Pancreas (tissue), 10 donors: Measurements from ENCODE around the gene RXFP4. TPM values are rescaled to one million over a fixed set of nuclear protein-coding genes. Genes with fewer than 3 reads are reported as not detected.

ENCODE experiments used
- ATAC-seq, 4 donors: fragments of 200-7000 bp; cut with Tn5 transposase; one replicate each; pipeline versions ENCODE4 v1.8.0 to v1.9.1; 2020; ENCODE audit warnings: mild to moderate bottlenecking in 4 of 4, moderate library complexity in 4 of 4
- DNase-seq, 6 donors: peaks; one replicate each; pipeline ENCODE4 v3.0.0-alpha.2; 2020
- FAIRE-seq: peaks from 2 replicates; lab custom pipeline; 2012; peaks lifted over from hg19 to GRCh38; lab: Jason Lieb, UNC
- H3K27ac ChIP-seq, 4 donors: fragments of 200-600 bp; sonication (generic); 1 replicate in 3 of 4; 2 replicates in 1 of 4; pipeline versions ENCODE4 v1.5.0 to v1.8.0; 2020
- H3K27me3 ChIP-seq, 4 donors: fragments of 200-600 bp; one replicate each; pipeline ENCODE4 v1.8.0; 2021
- H3K36me3 ChIP-seq, 3 donors: fragments of 200-600 bp; sonication (generic) in 1 of 3; one replicate each; pipeline versions ENCODE4 v1.5.0 to v1.8.0; 2020 to 2021
- H3K4me1 ChIP-seq, 3 donors: fragments of 200-600 bp; one replicate each; pipeline ENCODE4 v1.8.0; 2021
- H3K4me3 ChIP-seq, 4 donors: fragments of 200-600 bp; sonication (generic) in 2 of 4; one replicate each; pipeline versions ENCODE4 v1.5.0 to v1.8.0; 2020 to 2021
- H3K9me3 ChIP-seq, 4 donors: fragments of 200-600 bp; one replicate each; pipeline ENCODE4 v1.8.0; 2021
- CTCF ChIP-seq, 4 donors: fragments of 200-600 bp; sonication (generic) in 3 of 4; IDR thresholded peaks; one replicate each; pipeline versions ENCODE4 v1.5.0 to v1.8.0; 2021; ENCODE audit warnings: antibody characterized with exemption in 4 of 4
- WGBS, 2 donors: extraction: QIAGEN DNeasy Blood & Tissue Kit; methylation state at CpG; one replicate each; pipeline ENCODE4 v1.1.7; 2013; 5-methylcytosine and 5-hydroxymethylcytosine counted together
- intact Hi-C, 3 donors: fragments of 100-400 bp; cut with DNase I; formaldehyde crosslinking; loops; one replicate each; pipeline versions ENCODE4 v1.11.1 to v1.14.2; 2022
- polyA plus RNA-seq, 2 donors: library from polyadenylated mRNA; stranded (reverse); fragments of 200-250 nt; gene quantifications; one replicate each; pipeline ENCODE4 v1.2.3, GENCODE V29; 2013
- total RNA-seq, 6 donors: library from RNA; stranded (reverse); fragmentation: NEBNext Ultra II Directional in 4 of 6; extraction: Animal tissue kit (Norgen Biotek cat#: 25700) in 4 of 6; gene quantifications; one replicate each; pipeline versions ENCODE4 v1.2.1 to v1.2.4, GENCODE V29; 2021 to 2023
- donor health status: healthy with polysubstance abuse.
- donor health status: DM: no; HTN: no; CAD: no; lungs with moderate emphysema.
- donor health status: DM: no; HTN: no; CAD: no.
- donor health status: control.
- donor health status: control.
- donor health status: Bipolar disorder and iron deficiency.
- donor health status: DM: yes; HTN: yes; CAD: no.
- donor health status: DM: no; HTN: no; CAD: no.
- donor health status: DM: no; HTN: no; CAD: no.
- donor health status: DM: yes; HTN: yes; CAD: no.

Gene RXFP4
- total and polyA plus RNA-seq, 8 donors = 0.12 to 0.19 TPM; not detected in 6

- Histone ChIP-seq H3K36me3 (peaks cover 0 to 19% (median 2%) of the 10 kb centered on the region in 3 donors), H3K27ac (no peak overlapping the region), H3K4me1 (no peaks in the 10 kb centered on the region), H3K4me3 (no peak overlapping the region), H3K9me3 (no peaks in the 10 kb centered on the region), H3K27me3 (no peaks in the 10 kb centered on the region)
- DNase-seq (no peak), ATAC-seq (no peak), FAIRE-seq (no peak)
- TF ChIP-seq CTCF (IDR thresholded peaks at IDR 0.05) = no peak
- WGBS, 2 donors = 70 to 73% methylated on average over 6 to 7 of the region's 7 CpGs
- intact Hi-C loops = no loop called here
These were observed 25.3 kb downstream of the RXFP4 start for GRCh38 chr1:155966750-155967149.

DNA sequence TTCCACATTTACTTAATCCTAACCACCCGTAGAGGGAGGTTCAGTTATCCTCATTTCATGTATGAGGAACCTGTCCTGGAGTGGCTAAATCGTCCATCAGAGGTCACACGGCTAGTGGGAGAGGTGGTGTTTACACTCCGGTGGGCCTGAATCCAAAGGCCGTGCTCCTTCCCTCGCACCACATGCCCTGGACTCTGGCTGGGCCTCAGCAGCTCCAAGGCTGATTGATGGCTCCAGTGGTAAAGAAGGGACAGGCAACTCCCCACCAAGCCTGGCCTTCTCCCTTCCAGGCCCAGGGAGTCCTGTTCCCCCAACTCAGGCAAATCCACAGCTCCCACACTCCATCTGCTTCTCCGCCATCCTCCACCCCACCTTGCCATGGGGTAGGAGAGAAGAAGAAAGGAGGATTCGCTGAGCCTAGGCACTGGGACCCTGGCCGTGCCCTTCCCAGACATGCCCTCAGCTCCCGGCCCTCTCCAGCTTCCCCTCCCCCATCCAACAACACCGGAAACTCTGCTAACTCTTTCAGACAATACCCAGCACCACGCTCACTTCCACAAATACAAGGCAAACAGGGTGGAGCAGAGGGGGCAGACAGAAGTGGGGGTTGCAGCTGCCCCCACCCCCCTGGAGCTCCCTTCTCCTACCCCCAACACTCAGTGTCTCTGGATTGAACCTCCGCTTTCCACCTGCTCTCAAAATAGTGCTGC lies 26.1 kb downstream of the RXFP4 start:
- Histone ChIP-seq H3K36me3 (peaks cover 0 to 12% (median under 1%) of the 10 kb centered on the region in 3 donors), H3K9me3 (no peaks in the 10 kb centered on the region), H3K27me3 (no peaks in the 10 kb centered on the region), H3K4me1 (no peaks in the 10 kb centered on the region), H3K27ac (no peak overlapping the region), H3K4me3 (no peak overlapping the region)
- DNase-seq (no peak), FAIRE-seq (no peak), ATAC-seq (peak in 2 of 4 donors; percentile 12 to 36)
- intact Hi-C loops = no loop called here
- no peak for TF ChIP-seq CTCF (IDR thresholded peaks at IDR 0.05)
- 63 to 70% methylated on average over 13 of the region's 13 CpGs for WGBS, 2 donors

- FAIRE-seq = no peak
These were observed 26.6 kb downstream of the RXFP4 start for GRCh38 chr1:155968051-155968400.

GRCh38 chr1:155968670-155969069 lies 27.2 kb downstream of the RXFP4 start:
- Histone ChIP-seq H3K4me1 (no peaks in the 10 kb centered on the region), H3K9me3 (no peaks in the 10 kb centered on the region), H3K36me3 (peaks cover 0 to 5% (median 0%) of the 10 kb centered on the region in 3 donors), H3K4me3 (no peak overlapping the region), H3K27ac (no peak overlapping the region), H3K27me3 (no peaks in the 10 kb centered on the region)
- ATAC-seq = no peak
- no peak for DNase-seq
- no peak for TF ChIP-seq CTCF (IDR thresholded peaks at IDR 0.05)
- intact Hi-C loops = no loop called here
- WGBS, 2 donors = 65 to 73% methylated on average over 3 of the region's 3 CpGs
- no peak for FAIRE-seq

More at GRCh38 chr1:155968051-155968400, 26.6 kb downstream of the RXFP4 start:
- ATAC-seq (no peak), DNase-seq (no peak)
- no peaks in the 10 kb centered on the region for H3K27me3 ChIP-seq
- peaks cover 0 to 6% (median 0%) of the 10 kb centered on the region in 3 donors for H3K36me3 ChIP-seq
- no peak overlapping the region for H3K4me3 ChIP-seq
- no peaks in the 10 kb centered on the region for H3K9me3 ChIP-seq
- no peaks in the 10 kb centered on the region for H3K4me1 ChIP-seq
- whole genome bisulfite sequencing, 2 donors = 86% methylated on average over 7 of the region's 7 CpGs
- intact Hi-C loops = no loop called here
- no peak overlapping the region for H3K27ac ChIP-seq
- TF ChIP-seq CTCF (IDR thresholded peaks at IDR 0.05) = no peak

DNA sequence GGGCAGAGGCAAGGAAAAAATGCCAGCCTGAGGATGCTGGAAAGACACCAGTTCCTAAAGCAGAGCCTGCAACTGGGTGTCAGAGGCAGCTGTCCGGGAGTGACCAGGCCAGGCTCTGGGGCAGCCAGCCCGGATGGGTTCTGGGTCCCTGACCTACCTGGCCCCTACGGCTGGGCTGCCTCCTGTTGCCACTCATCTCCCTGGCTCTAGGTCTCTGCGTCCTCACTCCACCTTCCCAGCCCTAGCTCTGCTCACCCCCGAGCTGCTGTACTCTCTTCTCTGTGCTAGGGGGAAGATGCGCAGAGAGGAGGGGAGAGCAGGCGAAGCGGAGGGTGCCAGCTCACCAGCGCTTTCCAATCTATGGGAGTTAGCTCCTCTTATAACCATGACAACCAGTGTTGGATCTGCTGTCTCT lies 27.9 kb downstream of the RXFP4 start:
- ATAC-seq (no peak), FAIRE-seq (no peak), DNase-seq (no peak)
- TF ChIP-seq CTCF (IDR thresholded peaks at IDR 0.05) = no peak
- Histone ChIP-seq H3K27ac (no peak overlapping the region), H3K36me3 (peaks cover 0 to 5% (median 0%) of the 10 kb centered on the region in 3 donors), H3K4me3 (no peak overlapping the region), H3K27me3 (no peaks in the 10 kb centered on the region), H3K9me3 (no peaks in the 10 kb centered on the region), H3K4me1 (peaks cover 0 to 5% (median 0%) of the 10 kb centered on the region in 3 donors)
- 87 to 94% methylated on average over 8 to 9 of the region's 9 CpGs for WGBS, 2 donors
- intact Hi-C loops = no loop called here
